ENCODE measurements around the gene YPEL3. TPM values are rescaled to one million over a fixed set of nuclear protein-coding genes. Genes with fewer than 3 reads are reported as not detected.

The YPEL3 gene
- total RNA-seq, 1 experiment from 2014 or later = 52.7 TPM

DNA sequence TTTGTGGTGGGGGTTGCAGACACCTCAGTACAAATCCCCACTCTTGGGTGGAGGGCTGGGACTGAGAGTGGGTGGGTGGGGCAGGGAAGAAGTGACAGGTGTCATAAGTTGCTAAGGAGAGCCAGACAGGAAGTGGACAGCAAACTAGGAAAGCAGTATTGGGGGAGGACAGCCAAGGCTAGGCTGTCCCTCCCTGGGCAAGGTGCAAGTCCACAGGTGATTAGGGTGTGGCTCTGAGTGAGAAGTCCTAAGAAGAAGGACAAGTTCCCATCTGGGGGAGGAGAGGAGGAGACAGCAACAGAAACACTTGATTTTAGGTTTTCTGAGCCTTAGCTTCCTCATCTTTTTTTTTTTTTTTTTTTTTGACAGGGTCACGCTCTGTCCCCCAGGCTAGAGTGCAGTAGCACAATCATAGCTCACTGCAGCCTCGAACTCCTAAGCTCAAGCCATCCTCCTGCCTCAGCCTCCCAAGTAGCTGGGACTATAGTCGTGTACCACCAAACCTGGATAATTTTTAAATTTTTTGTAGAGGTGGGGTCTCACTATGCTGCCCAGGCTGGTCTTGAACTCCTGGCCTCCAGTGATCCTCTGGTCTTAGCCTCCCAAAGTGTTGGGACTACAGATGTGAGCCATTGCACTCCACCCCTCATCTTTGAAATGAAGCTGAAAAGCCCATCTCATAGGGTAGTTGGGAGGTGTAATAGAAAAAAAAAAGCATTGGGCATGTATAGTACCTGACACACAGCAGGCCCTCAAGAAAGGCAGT, 24.5 kb upstream of the YPEL3 start:
- Mint-ChIP-seq H3K36me3 (peaks cover 3% of the 10 kb centered on the region; the same call in 1 of the 2 replicates), H3K4me1 (peaks cover 5% of the 10 kb centered on the region), H3K27me3 (ENCODE audit: low read depth) (peaks cover 12% of the 10 kb centered on the region), H3K27ac (no peak overlapping the region), H3K9me3 (no peaks in the 10 kb centered on the region), H3K4me3 (no peak overlapping the region)
- DNase-seq (ENCODE audit: low spot score) = no peak
- POLR2A ChIA-PET = interaction anchor here (0.6 kb wide), 2 partner anchors 8 to 251 kb away, joined by 3 read pairs; no protein-coding TSS in a partner anchor
- no peak for ATAC-seq
- CTCF ChIA-PET = interaction anchor here (0.9 to 2.9 kb wide), 2 partner anchors 8 to 29 kb away, joined by 3 to 27 read pairs; partner anchors contain the start of gene TBX6
- TF ChIP-seq, protein P1, sequence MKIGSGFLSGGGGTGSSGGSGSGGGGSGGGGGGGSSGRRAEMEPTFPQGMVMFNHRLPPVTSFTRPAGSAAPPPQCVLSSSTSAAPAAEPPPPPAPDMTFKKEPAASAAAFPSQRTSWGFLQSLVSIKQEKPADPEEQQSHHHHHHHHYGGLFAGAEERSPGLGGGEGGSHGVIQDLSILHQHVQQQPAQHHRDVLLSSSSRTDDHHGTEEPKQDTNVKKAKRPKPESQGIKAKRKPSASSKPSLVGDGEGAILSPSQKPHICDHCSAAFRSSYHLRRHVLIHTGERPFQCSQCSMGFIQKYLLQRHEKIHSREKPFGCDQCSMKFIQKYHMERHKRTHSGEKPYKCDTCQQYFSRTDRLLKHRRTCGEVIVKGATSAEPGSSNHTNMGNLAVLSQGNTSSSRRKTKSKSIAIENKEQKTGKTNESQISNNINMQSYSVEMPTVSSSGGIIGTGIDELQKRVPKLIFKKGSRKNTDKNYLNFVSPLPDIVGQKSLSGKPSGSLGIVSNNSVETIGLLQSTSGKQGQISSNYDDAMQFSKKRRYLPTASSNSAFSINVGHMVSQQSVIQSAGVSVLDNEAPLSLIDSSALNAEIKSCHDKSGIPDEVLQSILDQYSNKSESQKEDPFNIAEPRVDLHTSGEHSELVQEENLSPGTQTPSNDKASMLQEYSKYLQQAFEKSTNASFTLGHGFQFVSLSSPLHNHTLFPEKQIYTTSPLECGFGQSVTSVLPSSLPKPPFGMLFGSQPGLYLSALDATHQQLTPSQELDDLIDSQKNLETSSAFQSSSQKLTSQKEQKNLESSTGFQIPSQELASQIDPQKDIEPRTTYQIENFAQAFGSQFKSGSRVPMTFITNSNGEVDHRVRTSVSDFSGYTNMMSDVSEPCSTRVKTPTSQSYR (CRISPR knock-in tag; IDR thresholded peaks at IDR 0.05) = no peak
- TF ChIP-seq ZBTB21 (CRISPR knock-in tag; IDR thresholded peaks at IDR 0.05; ENCODE audit: borderline replicate concordance) (no peak), EMX1 (CRISPR knock-in tag; IDR thresholded peaks at IDR 0.05) (no peak), ZNF396 (CRISPR knock-in tag; IDR thresholded peaks at IDR 0.05; ENCODE audit: borderline replicate concordance) (no peak), ZNF121 (CRISPR knock-in tag; IDR thresholded peaks at IDR 0.05) (0 out of 2 replicates have a peak, but pooled peaks have one; percentile 28)

DNA sequence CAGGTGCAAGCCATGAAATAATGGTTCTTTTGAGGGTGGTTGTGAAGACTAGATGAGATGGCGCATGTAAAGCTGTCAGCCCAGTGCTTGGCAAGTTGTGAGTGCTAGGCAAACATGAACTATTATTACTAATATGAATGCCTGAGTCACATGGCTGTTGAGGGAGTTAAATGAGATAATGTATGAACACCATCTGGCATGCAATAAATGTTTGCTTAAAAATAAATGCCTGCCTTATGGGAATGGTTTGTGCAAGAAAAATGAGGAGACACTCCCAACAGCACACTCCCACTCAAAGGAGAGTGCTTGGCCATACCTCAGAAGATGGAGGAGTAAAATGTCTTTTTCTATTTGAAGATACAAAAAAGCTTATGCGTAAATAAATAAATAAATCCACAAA, 23.4 kb upstream of the YPEL3 start:
- H3K4me3 Mint-ChIP-seq = no peak overlapping the region
- TF ChIP-seq, protein P2, sequence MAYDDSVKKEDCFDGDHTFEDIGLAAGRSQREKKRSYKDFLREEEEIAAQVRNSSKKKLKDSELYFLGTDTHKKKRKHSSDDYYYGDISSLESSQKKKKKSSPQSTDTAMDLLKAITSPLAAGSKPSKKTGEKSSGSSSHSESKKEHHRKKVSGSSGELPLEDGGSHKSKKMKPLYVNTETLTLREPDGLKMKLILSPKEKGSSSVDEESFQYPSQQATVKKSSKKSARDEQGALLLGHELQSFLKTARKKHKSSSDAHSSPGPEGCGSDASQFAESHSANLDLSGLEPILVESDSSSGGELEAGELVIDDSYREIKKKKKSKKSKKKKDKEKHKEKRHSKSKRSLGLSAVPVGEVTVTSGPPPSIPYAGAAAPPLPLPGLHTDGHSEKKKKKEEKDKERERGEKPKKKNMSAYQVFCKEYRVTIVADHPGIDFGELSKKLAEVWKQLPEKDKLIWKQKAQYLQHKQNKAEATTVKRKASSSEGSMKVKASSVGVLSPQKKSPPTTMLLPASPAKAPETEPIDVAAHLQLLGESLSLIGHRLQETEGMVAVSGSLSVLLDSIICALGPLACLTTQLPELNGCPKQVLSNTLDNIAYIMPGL (CRISPR knock-in tag; IDR thresholded peaks at IDR 0.05) = no peak
- TF ChIP-seq RORB (CRISPR knock-in tag; IDR thresholded peaks at IDR 0.05) (no peak), SMAD3 (CRISPR knock-in tag; IDR thresholded peaks at IDR 0.05; ENCODE audit: borderline replicate concordance) (no peak), PRDM15 (CRISPR knock-in tag; IDR thresholded peaks at IDR 0.05) (no peak)
- H3K27me3 Mint-ChIP-seq (ENCODE audit: low read depth) = peaks cover 7% of the 10 kb centered on the region
- no peak for ATAC-seq
- POLR2A ChIA-PET = no interaction called here
- no peaks in the 10 kb centered on the region for H3K9me3 Mint-ChIP-seq
- H3K36me3 Mint-ChIP-seq = peaks cover 3% of the 10 kb centered on the region; the same call in 1 of the 2 replicates
- CTCF ChIA-PET = interaction anchor here (2.9 kb wide), 1 partner anchor 7 kb away, joined by 27 read pairs; no protein-coding TSS in a partner anchor
- no peak for DNase-seq (ENCODE audit: low spot score)
- H3K27ac Mint-ChIP-seq = peak overlapping the region; percentile 17; the same call in 1 of the 2 replicates
- H3K4me1 Mint-ChIP-seq = peaks cover 5% of the 10 kb centered on the region

- CTCF ChIA-PET = interaction anchor here (0.9 kb wide), 1 partner anchor 25 kb away, joined by 3 read pairs; no protein-coding TSS in a partner anchor
- H3K27me3 Mint-ChIP-seq (ENCODE audit: low read depth) = peaks cover 2% of the 10 kb centered on the region; the same call in 1 of the 2 replicates
- TF ChIP-seq, protein P3, sequence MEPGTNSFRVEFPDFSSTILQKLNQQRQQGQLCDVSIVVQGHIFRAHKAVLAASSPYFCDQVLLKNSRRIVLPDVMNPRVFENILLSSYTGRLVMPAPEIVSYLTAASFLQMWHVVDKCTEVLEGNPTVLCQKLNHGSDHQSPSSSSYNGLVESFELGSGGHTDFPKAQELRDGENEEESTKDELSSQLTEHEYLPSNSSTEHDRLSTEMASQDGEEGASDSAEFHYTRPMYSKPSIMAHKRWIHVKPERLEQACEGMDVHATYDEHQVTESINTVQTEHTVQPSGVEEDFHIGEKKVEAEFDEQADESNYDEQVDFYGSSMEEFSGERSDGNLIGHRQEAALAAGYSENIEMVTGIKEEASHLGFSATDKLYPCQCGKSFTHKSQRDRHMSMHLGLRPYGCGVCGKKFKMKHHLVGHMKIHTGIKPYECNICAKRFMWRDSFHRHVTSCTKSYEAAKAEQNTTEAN (CRISPR knock-in tag; IDR thresholded peaks at IDR 0.05) = no peak
- TF ChIP-seq ETV6 (CRISPR knock-in tag; IDR thresholded peaks at IDR 0.05) = no peak
- TF ChIP-seq SP1 (CRISPR knock-in tag; conservative IDR thresholded peaks at IDR 0.05) = no peak
- TF ChIP-seq FOXP4 (CRISPR knock-in tag; IDR thresholded peaks at IDR 0.05) = no peak
- TF ChIP-seq GABPB1 (CRISPR knock-in tag; IDR thresholded peaks at IDR 0.05) = no peak
- TF ChIP-seq FOXJ3 (CRISPR knock-in tag; IDR thresholded peaks at IDR 0.05; ENCODE audit: borderline replicate concordance) = no peak
- no peak overlapping the region for H3K27ac Mint-ChIP-seq
- H3K9me3 Mint-ChIP-seq = no peaks in the 10 kb centered on the region
- peaks cover 5% of the 10 kb centered on the region for H3K4me1 Mint-ChIP-seq
- H3K36me3 Mint-ChIP-seq = peaks cover 3% of the 10 kb centered on the region; the same call in 1 of the 2 replicates
- ATAC-seq = no peak
- H3K4me3 Mint-ChIP-seq = no peak overlapping the region
- no peak for DNase-seq (ENCODE audit: low spot score)
- POLR2A ChIA-PET = no interaction called here
Measured at GRCh38 chr16:30117768-30118167, 21.8 kb upstream of the YPEL3 start.

Measured in WTC11 (cell line).